GM21529 (cell line): Measurements from ENCODE around the gene NLGN1.

Experiments
- ATAC-seq: cut with Tn5 transposase; IDR thresholded peaks from one replicate; pipeline ENCODE4 v1.9.1; 2021; ENCODE audit not compliant: unreplicated experiment

The NLGN1 gene

DNA sequence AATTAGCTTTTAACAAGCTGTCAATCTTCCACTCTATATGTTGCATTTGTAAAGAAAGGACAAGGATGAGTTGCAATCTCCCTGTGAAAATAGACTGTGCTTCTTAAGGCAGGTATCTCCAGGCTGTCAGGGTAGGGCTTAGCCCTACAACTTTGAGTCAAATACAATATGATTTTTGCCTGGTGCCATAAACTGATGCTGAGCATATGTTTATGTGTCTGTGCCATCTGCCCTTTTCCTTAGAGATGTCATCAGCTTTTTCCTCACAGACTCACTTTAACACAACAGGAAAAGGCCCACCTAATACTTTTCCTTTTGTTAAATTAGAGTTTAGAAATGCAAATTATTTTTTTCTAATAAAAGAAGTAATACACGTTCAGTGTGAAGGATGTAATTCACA is 548.3 kb downstream of the NLGN1 start:
- ATAC-seq, result no peak

DNA sequence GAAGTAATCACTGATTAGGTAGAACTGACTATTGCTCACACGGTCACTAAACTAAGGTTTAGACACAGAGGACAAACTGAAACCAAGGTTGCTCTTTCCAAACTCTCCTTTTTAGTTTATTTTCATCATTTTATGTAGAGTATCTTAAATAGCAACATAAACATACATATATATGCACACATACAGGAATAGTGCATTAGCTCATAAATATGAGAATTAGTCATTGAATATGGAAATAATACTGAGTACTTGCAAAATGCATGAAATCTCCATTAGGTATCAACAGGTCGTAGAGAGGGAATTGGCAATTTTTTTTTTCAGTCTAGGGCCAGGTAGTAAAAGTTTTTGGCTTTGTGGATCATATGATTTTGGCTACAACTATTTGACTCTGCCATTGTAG is 557.1 kb downstream of the NLGN1 start:
- ATAC-seq, result no peak

DNA sequence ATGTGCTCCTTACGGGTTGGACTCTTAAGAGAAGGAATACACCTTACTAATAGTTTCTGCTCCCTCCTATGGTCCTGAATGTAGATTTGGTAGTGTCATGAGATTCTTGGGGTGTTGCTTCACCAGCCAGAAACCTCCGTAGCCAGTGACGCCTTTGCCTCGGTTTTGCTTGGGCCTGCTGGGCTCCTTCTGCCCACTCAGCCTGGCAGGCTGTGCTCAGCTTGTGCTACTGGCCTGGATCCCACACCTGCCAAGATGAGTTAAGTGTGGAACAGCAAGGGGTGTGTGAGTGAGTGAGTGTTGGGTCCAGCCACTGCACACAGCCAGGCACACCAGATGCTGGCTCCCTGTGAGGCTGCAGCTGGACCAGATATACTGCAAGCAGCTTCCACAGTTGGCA is 560.1 kb downstream of the NLGN1 start:
- no peak for ATAC-seq

DNA sequence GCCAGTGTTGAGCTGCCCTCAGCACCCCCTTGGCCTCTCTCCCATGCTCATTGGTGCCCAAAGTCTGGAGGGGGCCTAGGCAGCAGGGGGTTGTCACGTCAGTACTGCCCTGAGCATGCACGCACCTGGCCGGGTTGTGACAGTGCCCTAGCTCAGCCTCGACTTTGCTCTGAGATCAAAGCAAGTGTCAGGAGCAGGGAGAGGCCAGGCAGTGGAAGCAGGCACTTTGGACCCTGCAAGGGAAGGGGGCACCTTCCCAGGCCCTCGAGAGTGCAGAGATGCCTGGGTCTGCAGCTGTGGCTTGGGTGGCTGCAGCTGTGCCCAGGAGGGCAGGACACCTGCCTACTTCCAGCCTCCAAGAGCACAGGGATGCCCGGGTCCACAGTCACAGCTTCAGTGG is 561.3 kb downstream of the NLGN1 start:
- ATAC-seq, result no peak

DNA sequence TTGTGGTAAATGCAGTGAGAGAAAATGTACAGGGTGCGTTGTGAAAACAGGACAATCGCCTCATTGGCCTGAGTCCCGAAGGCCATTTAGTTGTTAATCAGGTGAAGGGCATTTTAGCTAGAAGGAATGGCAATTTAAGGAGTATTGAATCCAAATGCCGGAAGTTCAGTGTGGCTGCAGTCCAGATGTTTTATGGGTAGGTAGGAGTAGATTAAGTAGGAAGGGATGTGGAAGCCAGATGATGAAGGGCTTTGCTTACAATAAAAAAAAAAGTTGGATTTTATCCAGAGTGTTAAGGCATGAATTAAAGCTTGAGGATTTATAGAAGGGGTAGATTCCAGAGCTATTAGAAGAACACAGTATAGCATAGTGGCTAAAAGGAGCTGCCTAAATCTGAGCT is 572.7 kb downstream of the NLGN1 start:
- no peak for ATAC-seq

DNA sequence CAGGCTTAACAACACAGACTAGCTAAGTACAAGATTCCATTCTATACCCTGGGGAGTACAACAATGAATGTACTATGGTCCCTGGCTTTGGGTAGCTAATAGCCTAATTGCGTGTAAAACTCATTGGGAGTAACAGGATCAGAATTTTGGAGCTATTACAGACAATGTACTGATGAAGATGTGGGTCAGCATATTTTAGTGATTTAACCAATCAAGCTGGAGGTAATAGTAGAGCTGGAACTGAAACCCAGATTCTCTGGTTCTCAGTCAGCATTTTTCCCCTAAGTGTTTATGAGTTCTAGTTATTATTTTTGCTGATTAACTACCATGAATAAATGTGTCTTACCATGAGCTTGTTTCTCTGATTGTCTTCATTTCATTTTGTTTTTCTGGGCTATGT is 578.7 kb downstream of the NLGN1 start:
- ATAC-seq, result peak; percentile 42

DNA sequence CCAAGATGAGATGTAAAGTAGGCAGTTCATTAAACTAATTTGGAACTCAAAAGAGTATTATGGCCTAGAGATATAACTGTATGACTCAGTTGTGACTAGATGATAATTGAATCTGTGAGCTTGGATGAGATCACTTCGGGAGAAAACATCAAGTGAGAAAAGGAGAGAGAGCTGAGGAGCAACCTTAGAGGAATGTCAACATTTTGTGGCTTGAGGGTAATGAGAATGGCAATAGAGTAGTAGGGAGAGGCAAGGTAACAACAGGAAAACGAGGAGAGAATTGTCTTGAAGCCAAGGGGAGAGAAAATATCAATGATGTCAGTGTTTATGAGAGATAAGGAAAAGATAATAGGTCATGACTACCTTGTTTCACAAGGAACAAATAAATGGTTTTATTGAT is 580.2 kb downstream of the NLGN1 start:
- no peak for ATAC-seq

DNA sequence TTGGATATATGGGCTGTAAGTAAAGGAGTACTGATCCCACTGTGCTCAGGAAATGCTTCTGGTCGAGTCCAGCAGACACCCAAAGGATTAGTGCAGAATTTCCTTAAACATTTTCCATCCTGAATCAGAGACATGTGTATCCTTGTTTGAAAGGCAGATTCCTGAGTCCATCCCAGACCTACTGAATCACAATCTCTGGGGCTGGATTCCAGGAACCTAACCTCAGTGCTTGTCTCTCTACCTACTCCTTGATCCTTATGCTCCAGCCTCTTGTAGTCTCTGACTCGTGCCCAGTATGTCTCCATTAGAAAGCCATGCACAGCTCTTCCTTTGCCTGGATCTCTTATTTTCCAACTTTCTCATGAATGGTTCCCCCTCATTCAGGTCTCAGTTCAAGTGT is 585.8 kb downstream of the NLGN1 start:
- ATAC-seq, result no peak

DNA sequence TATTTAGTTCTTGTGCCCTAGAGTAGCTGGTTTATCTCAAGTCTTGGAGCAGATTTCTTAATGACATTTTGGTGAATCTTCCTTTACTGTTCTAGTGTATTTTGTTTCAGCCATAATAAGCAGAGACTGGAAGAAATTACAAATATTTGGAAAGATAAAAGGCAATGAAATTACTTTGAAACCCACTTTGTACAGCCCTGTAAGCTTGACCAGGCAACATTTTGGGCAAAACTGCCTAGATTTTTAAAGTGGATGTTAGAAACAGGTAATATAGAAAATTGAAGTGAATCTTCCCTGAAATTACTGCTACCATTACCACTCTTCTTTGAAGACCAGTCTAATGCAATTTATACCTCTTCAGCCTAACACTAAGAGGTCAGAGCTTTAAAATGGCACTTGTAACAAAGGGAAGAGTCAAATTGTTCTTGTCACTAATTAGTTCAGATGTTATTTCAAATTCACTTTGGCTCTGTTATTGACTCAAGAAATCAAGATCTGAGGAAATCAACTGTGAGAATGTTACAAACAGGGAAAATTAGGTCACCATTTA is 589.4 kb downstream of the NLGN1 start:
- ATAC-seq, result no peak

DNA sequence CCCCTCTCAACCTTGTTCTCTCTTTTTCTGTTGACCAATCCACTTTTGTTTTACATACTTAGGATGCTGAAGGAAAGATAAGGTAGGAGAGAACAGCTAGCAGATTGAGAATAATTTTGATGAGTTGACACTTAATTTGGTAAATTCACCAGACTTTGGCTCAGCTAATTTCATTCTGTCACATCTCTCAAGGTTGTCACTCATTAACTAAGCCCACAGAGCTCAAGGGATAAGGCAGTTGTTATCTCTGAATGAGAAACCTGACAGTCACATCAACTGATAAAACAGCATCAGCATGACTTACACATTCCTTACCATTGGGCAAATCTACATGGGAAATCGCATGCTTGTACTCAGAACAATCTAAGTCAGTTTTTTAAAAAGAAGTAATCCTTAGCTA is 591.4 kb downstream of the NLGN1 start:
- no peak for ATAC-seq

DNA sequence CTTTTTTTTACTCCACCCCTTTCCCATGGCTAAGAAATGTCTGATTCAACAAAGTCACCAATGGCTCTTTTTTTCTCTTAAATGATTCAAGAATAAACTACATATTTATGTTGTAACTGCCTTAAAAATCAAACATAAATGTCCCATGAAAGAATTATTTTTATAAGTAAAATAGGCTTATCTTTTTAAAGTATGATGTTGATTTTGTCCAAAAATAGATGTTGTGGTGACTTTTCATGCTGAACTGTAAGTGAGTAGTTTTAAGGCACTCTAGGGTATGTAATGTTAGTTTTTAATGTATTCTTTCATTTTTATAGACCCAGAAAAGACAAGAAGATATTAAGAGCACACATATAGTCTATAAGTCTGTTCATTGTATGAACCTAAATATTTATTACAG is 594.9 kb downstream of the NLGN1 start:
- no peak for ATAC-seq

DNA sequence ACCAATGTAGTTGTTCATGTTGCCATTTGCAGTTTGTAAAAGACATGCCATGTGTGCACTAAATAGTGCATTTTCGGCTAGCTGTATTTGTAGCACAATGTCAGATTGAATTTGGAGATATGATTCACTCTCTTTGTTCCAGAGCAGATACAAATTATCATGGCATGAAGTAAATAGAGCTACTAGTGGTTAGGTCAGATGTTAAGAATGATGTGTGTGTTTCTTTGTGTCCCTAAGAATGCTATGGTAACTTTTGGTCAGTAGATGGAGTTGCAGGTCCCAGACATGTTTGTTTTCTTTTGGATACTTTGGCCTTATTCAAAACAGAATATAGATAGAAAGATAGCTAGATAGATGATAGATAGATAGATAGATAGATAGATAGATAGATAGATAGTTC is 595.8 kb downstream of the NLGN1 start:
- ATAC-seq, result no peak

DNA sequence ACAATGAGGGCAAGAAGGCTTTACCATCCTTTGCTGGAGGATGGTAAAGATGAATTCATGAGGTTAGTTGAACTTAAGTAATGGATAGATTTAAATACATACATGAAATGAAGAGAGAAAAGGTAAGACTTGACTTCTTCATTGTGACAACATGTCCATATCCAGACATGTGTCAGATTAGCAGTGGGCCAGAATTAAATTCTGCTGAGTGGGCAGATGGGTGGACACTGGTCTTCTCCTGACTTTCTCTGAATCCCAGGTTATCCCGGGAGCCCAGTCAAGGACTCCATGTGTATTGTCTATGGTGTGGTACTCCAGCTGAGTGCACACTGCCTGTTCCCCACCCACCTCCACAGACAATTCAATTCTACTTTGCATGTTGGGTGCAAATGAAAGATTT is 603.1 kb downstream of the NLGN1 start:
- ATAC-seq, result no peak

DNA sequence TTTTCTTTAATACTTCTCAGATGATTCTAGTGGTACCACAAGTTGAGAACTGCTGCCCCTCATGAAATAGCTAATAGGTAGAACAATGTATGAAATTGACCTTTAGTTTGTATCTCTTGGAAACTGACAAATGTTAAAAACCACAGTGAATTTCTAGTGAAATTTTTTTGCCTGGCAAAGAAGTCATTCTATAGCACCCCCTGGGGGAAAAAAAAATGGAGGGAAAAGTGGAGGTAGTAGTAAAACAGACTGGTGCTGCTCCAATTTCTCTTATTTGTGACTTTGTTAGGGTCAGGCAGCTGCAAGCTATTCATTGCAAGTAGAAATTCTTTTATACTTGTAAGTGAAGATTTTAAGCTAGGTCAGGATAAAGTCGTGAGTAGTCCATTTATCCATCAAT is 605.0 kb downstream of the NLGN1 start:
- no peak for ATAC-seq

DNA sequence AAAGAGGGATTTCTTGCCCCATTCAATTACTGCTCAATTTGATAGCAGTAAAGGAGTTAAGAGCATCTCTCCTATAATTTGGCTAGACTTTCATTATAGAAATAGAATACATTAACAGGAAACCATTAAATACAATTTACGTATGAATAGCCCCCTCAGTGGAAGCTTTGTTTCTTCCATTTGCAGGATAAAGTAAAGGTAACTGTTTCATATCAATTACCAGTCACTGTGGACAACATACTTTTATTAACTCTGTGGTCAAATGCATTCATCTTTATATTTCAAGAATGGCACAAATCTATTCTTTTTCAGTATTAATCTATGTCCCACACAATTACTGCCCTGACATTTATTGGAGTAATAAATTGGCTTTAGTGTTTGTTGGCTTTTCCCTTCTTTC is 613.4 kb downstream of the NLGN1 start:
- no peak for ATAC-seq

DNA sequence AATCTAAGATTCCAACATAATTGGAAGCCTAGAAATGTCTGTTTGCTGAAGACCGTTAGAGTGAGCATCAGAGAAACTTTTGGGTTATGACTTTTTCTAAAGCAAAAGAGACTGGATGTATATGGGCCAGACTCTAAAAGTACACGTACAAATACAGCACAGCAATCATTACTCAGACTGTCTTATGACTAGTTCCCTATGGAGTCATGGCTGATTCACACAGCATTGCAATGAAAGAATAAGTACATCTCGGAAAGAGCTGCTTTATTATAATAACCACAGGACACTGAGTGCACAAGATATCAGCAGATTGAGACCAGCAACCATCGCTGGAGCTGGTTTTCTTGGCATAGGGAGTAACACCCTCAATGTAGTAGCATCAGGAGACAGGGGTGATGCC is 618.6 kb downstream of the NLGN1 start:
- ATAC-seq, result no peak

DNA sequence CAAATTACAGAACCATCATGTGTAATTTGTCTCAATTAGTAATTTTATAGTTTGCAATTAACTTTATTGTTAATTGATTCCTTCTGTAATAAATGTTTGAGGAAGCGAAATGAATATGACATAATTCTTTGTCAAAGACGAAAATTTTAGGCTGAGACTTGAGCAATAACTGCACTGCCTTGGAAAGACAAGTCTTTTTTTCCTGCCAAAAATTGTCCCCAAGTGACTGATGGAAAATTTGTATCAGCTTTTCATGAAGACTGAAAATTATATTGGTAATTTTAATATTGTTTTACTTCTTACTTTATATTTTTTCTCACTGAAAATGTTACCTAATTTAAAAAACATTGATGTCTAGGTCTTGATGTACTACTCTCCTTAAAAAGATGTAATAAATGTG is 622.6 kb downstream of the NLGN1 start:
- ATAC-seq, result no peak

DNA sequence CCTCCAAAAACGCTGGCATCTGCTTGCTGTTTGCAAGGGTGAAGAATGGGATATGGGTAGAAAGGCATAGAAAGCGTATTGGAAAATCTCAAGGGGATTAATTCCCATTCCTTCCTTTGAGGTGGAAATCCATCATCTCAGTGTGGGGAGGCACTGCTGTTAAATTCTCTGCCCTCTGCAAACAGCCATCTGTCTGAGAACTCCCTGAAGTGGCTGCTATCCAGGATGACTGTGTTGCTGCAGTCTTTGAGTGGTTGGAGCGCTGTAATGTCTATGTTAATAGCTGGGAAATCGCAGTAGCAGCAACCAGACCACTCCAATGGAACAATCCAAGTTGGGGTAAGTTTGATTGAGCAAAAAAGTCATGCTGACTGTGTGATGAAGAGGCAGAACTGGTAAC is 625.9 kb downstream of the NLGN1 start:
- ATAC-seq, result no peak

DNA sequence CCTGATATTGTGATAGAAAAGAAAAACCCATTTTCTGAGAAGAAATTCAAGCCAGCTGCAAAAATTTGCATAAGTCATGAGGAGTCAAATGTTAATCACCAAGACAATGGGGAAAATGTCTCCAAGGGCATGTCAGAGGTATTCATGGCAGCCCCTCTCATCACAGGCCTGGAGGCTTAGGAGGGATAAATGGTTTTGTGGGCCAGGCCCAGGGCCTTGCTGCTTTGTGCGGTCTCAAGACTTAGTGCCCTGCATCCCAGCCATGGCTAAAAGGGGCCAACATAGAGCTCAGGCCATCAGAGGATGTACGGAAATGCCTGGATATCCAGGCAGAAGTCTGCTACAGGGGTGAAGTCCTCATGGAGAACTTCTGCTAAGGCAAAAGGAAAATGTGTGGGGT is 631.1 kb downstream of the NLGN1 start:
- no peak for ATAC-seq

DNA sequence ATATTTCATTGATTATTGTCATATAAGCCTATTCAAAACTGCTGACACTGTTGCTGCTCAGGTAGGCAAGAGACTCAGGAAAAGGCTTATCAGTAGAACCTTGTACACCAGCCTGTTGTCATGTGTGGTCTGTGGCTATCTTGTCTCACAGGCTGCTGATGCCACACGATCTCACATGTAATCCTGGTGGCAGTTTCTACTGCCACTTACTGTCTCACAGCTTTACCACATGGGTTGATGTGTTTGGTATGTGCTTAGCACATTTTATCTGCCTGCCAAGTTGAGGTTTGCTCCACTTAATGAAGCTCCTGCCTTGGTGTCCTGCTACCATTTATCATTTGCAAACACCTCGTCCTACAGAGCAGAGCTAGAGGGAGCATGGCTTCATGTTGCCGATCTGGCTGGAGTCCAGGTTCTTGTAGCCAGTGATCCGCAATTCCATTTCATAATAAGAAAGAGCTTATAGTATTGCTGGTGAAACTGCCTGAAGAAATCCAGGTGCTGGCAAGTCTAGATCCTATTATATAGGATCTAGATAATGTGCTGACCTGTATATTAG is 637.9 kb downstream of the NLGN1 start:
- no peak for ATAC-seq

DNA sequence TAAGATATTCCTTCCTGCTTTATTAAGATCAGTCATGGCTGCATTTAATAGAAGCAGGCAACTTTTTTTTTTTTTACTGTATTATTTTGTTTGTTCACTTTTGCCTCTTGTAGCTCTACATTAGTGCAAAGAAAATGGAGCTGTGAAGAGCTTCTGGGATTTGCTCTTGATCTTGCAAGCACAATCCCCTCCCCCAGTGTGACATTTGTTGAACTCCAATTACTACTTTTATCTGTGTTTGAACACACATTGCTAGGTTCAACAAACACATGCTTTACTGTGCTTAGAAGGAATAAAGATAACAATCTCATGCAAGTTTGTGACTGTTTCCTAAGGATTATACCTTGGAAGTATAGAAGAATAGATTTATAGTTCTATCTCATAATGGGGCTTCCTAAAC is 648.8 kb downstream of the NLGN1 start:
- ATAC-seq, result no peak

DNA sequence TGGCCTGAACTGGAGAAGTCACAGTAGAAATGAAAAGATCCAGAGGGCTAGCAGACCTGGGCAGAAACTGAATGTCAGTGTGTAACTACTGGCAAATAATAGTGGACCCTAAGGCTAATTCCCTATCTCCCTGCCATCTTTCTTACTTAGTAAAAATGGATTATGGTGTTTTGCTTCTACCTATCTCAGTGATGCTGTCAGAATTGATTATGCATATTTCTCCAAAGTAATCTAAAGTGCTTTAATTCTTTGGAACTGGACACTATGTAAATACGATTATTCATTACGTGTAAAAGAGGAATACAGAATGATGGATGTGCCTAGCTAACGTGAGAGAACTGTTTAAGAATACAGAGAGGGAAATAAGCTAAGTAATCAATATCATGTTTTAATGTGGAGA is 651.9 kb downstream of the NLGN1 start:
- no peak for ATAC-seq

DNA sequence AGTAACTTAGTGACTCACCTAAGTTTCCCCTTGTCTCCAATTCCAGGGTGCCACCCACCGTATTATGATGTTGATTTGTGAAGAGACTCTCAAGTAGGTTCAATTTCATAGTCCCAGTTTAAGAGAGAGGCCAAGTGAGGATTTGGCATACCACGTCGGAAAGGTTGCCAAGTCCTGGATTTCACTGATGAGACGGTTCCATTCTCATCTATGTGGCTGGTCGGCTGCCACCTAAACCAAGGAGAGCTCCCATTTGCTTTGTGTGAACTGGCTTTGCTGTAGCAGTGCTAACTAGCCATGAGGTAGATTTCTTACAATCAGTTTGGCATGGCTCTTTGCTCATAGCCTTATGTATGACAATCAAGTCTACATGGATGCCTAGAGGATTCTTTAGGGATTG is 653.6 kb downstream of the NLGN1 start:
- no peak for ATAC-seq

DNA sequence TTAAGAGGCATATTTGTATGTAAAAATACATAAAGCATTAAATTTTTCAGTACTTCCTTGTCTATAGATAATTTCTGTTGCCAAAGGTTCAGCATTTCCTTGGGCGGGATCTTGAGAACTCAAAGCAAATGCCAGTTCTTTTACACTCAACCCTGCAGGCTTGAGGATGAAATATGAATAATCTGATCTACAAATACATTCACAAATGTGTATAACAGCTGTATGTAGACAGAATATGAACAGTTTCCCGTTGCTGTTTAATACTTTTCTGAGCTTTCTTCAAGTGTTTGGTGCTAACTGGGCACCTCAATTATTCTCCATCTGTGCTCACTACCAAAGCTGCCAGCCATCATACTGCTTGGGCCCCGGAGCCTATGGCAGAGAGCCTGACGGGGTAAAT is 661.3 kb downstream of the NLGN1 start:
- no peak for ATAC-seq
